Stomach (tissue), 9 donors: ENCODE measurements around the gene ZNF19. TPM values are rescaled to one million over a fixed set of nuclear protein-coding genes. Genes with fewer than 3 reads are reported as not detected.
A peak's percentile ranks its signal among the peaks of the same experiment; 100 is the strongest.

Source experiments
- DNase-seq, 2 donors: peaks; one replicate each; pipeline versions ENCODE4 v3.0.0 to v3.0.0-alpha.2; 2013 to 2019
- H3K27ac ChIP-seq, 5 donors: fragments of 200-600 bp in 4 of 5; sonication (generic) in 4 of 5; one replicate each; pipeline ENCODE4 v1.5.1; 2013 to 2019; ENCODE audit warnings: mild to moderate bottlenecking in 1 of 5, moderate library complexity in 1 of 5
- H3K27me3 ChIP-seq, 3 donors: fragments of 200-600 bp; sonication (generic); one replicate each; pipeline ENCODE4 v1.5.1; 2017 to 2019; ENCODE audit warnings: mixed run types in 1 of 3
- H3K36me3 ChIP-seq, 4 donors: fragments of 200-600 bp; sonication (generic); 1 replicate in 3 of 4; 2 replicates in 1 of 4; pipeline ENCODE4 v1.5.1; 2016 to 2019
- H3K4me1 ChIP-seq, 4 donors: fragments of 200-600 bp; sonication (generic); one replicate each; pipeline ENCODE4 v1.5.1; 2016 to 2019
- H3K4me3 ChIP-seq, 4 donors: fragments of 200-600 bp; sonication (generic) in 3 of 4; one replicate each; pipeline ENCODE4 v1.5.1; 2016 to 2019; ENCODE audit warnings: mild to moderate bottlenecking in 1 of 4
- H3K9me3 ChIP-seq, 4 donors: fragments of 200-600 bp; sonication (generic); one replicate each; pipeline ENCODE4 v1.5.1; 2016 to 2019
- EP300 ChIP-seq: sonication (generic); formaldehyde crosslinking; IDR thresholded peaks from one replicate; pipeline ENCODE4 v1.6.1; 2017; ENCODE audit warnings: antibody characterized with exemption
- POLR2A ChIP-seq, 4 donors: fragments of 450-650 bp; IDR thresholded peaks; one replicate each; pipeline ENCODE4 v1.6.1; 2016; ENCODE audit warnings: antibody characterized with exemption in 4 of 4, control low read depth in 2 of 4, mild to moderate bottlenecking in 1 of 4, moderate library complexity in 1 of 4
- POLR2AphosphoS5 ChIP-seq, 3 donors: sonication (generic); formaldehyde crosslinking; IDR thresholded peaks; one replicate each; pipeline ENCODE4 v1.6.1; 2016; ENCODE audit warnings: antibody characterized with exemption in 3 of 3
- WGBS, 5 donors: extraction: QIAGEN DNeasy Blood & Tissue Kit in 3 of 5; methylation state at CpG; one replicate each; pipeline versions ENCODE4 v1.1.5 to v1.1.7; 2013 to 2018; 5-methylcytosine and 5-hydroxymethylcytosine counted together
- intact Hi-C: fragments of 100-400 bp; cut with DNase I; formaldehyde crosslinking; loops from one replicate; pipeline ENCODE4 v1.15.1; 2023; ENCODE audit warnings: low total_unique reads
- polyA plus RNA-seq, 3 donors: library from polyadenylated mRNA; stranded (reverse); fragments of 200-250 nt; gene quantifications; one replicate each; pipeline ENCODE4 v1.2.3, GENCODE V29; 2013
- total RNA-seq, 5 donors: library from RNA; depleted of rRNA; stranded (reverse); fragments of >200 nt; gene quantifications; one replicate each; pipeline versions ENCODE4 v1.1.0 to v1.2.3, GENCODE V29; 2014 to 2016
- TF ChIP-seq, protein P1 (sequence below), 7 experiments: fragments of 450-650 bp in 4 of 7; fragments of 200-600 bp in 3 of 7; sonication (generic) in 3 of 7; IDR thresholded peaks; one replicate each; pipeline ENCODE4 v1.5.1; 2016 to 2019; ENCODE audit warnings: antibody characterized with exemption in 7 of 7, control low read depth in 2 of 7, mild to moderate bottlenecking in 1 of 7
- donor health status: healthy with polysubstance abuse.
- donor health status: Bipolar disorder and iron deficiency.
- donor health status: healthy.

The ZNF19 gene
- total and polyA plus RNA-seq, 8 donors = 1.1 to 6.8 (median 2.2) TPM; not detected in 1

- Histone ChIP-seq H3K4me1 (peaks cover 20 to 32% (median 23%) of the 10 kb centered on the region in 4 donors), H3K27me3 (no peaks in the 10 kb centered on the region), H3K36me3 (peaks cover 0 to under 1% (median 0%) of the 10 kb centered on the region in 4 donors), H3K9me3 (no peaks in the 10 kb centered on the region), H3K27ac (no peak overlapping the region), H3K4me3 (no peak overlapping the region)
- 52 to 66% (median 60%) methylated on average over 1 of the region's 1 CpG for WGBS, 5 donors
- no peak for DNase-seq
- intact Hi-C loops = no loop called here
- no peak for TF ChIP-seq POLR2A (IDR thresholded peaks at IDR 0.05)
Measured at GRCh38 chr16:71464231-71464630, 24.9 kb downstream of the ZNF19 start.

GRCh38 chr16:71461686-71462648 is 27.2 kb downstream of the ZNF19 start, which contains the start of gene ZNF23:
ZNF23 (minus strand) TSS chr16:71462247; CDS start chr16:71456796, 5,451 bp downstream.
- TF ChIP-seq EP300 = no peak
- TF ChIP-seq POLR2A (IDR thresholded peaks at IDR 0.05) = peak in 2 of 4 donors; percentile 42 to 43
- TF ChIP-seq POLR2AphosphoS5 (IDR thresholded peaks at IDR 0.05) = peak; percentile 86 to 98 (median 95)
- TF ChIP-seq, protein P1, sequence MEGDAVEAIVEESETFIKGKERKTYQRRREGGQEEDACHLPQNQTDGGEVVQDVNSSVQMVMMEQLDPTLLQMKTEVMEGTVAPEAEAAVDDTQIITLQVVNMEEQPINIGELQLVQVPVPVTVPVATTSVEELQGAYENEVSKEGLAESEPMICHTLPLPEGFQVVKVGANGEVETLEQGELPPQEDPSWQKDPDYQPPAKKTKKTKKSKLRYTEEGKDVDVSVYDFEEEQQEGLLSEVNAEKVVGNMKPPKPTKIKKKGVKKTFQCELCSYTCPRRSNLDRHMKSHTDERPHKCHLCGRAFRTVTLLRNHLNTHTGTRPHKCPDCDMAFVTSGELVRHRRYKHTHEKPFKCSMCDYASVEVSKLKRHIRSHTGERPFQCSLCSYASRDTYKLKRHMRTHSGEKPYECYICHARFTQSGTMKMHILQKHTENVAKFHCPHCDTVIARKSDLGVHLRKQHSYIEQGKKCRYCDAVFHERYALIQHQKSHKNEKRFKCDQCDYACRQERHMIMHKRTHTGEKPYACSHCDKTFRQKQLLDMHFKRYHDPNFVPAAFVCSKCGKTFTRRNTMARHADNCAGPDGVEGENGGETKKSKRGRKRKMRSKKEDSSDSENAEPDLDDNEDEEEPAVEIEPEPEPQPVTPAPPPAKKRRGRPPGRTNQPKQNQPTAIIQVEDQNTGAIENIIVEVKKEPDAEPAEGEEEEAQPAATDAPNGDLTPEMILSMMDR (IDR thresholded peaks at IDR 0.05) = peak in 1 of 7 experiments; percentile 11
- Histone ChIP-seq H3K27ac (peak within 1 kb of the TSS; percentile 89 to 93 (median 89)), H3K4me3 (peak within 1 kb of the TSS; percentile 78 to 99 (median 95)), H3K36me3 (peaks cover 0 to 5% (median 0%) of the 10 kb centered on the region in 4 donors), H3K4me1 (peaks cover 20 to 32% (median 23%) of the 10 kb centered on the region in 4 donors), H3K27me3 (no peaks in the 10 kb centered on the region), H3K9me3 (no peaks in the 10 kb centered on the region)
- WGBS, 5 donors = 0 to 2% (median 0%) methylated on average over 33 to 52 of the region's 52 CpGs
- peak; percentile 88 to 94 for DNase-seq
- intact Hi-C loops = no loop called here

DNA sequence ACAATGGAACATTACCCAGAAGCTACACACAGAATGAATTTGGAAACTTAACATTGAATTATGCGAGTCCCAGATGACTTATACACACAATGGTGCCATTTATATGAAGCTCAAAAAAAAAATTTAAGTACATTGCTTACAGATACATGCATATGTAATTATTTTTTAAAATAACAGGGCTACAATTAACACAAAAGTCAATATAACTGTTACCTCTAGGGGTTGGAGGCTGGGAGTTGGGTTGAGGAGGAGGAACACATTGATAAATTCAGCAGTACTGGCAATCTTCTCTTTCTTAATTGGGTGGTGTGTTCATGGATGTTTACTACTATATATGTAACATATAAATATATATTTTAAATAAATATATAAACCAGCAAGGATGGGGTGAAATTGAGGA is 28.2 kb downstream of the ZNF19 start:
- H3K27ac ChIP-seq = peak overlapping the region in 1 of 5 donors; percentile 93
- H3K4me1 ChIP-seq = peaks cover 20 to 32% (median 23%) of the 10 kb centered on the region in 4 donors
- H3K27me3 ChIP-seq = no peaks in the 10 kb centered on the region
- TF ChIP-seq, protein P1 (IDR thresholded peaks at IDR 0.05) = no peak
- TF ChIP-seq EP300 (no peak), POLR2AphosphoS5 (IDR thresholded peaks at IDR 0.05) (no peak), POLR2A (IDR thresholded peaks at IDR 0.05) (no peak)
- DNase-seq = no peak
- peaks cover 0 to 15% (median 9%) of the 10 kb centered on the region in 4 donors for H3K36me3 ChIP-seq
- intact Hi-C loops = no loop called here
- peak overlapping the region; percentile 78 to 99 (median 95) for H3K4me3 ChIP-seq
- H3K9me3 ChIP-seq = no peaks in the 10 kb centered on the region
- WGBS, 5 donors = 93 to 98% (median 97%) methylated on average over 1 of the region's 1 CpG

- Histone ChIP-seq H3K4me1 (peaks cover 20 to 32% (median 23%) of the 10 kb centered on the region in 4 donors), H3K27me3 (no peaks in the 10 kb centered on the region), H3K9me3 (peaks cover 0 to 3% (median 0%) of the 10 kb centered on the region in 4 donors), H3K36me3 (peaks cover 0 to 22% (median 16%) of the 10 kb centered on the region in 4 donors), H3K27ac (no peak overlapping the region), H3K4me3 (no peak overlapping the region)
- intact Hi-C loops = no loop called here
- no peak for DNase-seq
- WGBS, 5 donors = 75 to 88% (median 84%) methylated on average over 4 of the region's 4 CpGs
- TF ChIP-seq POLR2AphosphoS5 (IDR thresholded peaks at IDR 0.05) (no peak), EP300 (no peak), POLR2A (IDR thresholded peaks at IDR 0.05) (no peak)
- TF ChIP-seq, protein P1 (IDR thresholded peaks at IDR 0.05) = no peak
Measured at GRCh38 chr16:71460236-71460635, 28.9 kb downstream of the ZNF19 start.
